NCI-H1092 treated with DMSO at 0.1 percent for 48 hours (cell line): ENCODE data around the gene JPH4.

ENCODE experiments used
- DNase-seq: peaks from one replicate; lab custom pipeline; 2025; lab: John Stamatoyannopoulos, UW

Gene JPH4

DNA sequence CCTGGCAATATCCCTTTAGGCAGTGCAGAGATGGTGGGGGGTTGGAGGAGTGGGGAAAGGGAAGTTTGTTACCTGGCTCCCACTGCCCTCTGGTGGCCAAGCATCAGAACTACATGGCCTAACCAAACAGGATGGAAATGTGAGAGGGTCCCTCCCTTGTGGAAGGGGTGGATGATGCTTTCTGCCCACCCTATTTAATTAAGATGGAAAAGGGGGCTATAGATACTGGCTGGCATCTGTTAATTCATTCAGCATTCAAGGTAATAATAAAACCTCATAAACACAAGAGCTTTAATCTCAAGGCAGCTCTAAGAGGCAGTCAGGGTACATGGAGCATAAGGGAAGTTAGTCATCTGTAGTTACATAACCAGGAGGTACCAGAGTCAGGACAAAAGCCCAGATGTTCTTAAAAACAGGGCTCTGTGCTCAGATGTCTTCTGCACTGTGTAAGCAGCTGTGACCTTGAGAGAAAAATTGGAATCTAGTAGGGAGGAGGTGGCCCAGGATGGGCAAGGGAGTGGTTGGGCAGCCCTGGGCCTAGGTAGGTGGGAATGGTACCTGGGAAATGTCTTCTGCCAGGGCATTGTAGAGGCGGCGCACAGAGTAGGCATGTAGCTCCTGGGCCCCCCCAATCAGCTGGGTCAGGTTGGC is 15.6 kb downstream of the JPH4 start:
- DNase-seq: peak; percentile 66

GRCh38 chr14:23561873-23562821 is 16.4 kb downstream of the JPH4 start:
- DNase-seq: no peak

- DNase-seq: no peak
These were observed 17.3 kb downstream of the JPH4 start for GRCh38 chr14:23561259-23561658.

- DNase-seq: no peak
These were observed 18.6 kb downstream of the JPH4 start for GRCh38 chr14:23559926-23560520.

DNA sequence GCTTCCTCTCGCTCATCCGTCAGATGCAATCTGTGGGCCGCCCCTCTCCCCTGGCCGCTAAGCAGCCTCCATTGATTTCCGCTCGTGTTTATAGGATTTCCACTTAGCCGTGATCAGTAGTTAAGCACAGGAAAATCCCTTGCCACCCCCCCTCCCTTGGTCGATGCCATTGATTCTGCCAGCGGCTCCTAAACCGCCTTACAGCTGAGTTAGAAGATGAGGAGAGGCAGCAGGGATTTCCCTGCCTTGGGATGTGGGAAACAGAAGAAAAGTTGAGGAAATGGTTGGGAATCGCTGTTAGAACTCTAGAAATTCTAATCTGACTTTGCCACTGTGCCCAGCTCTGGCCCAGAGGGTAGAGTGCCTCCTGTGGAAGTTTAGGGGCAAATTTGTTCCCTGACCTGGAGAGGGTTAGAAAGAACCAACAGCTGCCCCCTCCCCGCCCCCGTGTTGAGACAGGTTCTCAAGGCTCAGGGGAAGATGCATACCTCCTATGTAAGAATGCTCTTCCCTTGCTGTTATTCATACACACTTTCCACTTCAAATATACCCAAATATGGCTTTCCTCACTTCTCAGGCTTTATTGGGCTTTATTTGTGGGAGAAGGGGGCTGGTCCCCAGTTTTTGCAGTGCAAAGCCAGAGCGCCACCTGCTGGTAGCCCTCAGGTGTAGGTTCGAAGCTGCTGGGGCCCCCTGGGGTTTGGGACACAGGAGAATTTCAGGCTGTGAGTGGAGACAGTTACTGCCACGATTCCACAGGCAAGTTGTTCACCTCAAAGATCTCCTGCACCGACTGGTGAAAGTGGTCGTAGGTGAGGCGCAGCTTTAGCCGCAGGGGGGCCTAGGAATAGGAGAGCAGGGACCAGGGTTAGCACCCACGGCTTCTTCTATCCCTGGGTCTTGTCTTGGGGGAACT is 19.3 kb downstream of the JPH4 start:
- DNase-seq: peak; percentile 42

DNA sequence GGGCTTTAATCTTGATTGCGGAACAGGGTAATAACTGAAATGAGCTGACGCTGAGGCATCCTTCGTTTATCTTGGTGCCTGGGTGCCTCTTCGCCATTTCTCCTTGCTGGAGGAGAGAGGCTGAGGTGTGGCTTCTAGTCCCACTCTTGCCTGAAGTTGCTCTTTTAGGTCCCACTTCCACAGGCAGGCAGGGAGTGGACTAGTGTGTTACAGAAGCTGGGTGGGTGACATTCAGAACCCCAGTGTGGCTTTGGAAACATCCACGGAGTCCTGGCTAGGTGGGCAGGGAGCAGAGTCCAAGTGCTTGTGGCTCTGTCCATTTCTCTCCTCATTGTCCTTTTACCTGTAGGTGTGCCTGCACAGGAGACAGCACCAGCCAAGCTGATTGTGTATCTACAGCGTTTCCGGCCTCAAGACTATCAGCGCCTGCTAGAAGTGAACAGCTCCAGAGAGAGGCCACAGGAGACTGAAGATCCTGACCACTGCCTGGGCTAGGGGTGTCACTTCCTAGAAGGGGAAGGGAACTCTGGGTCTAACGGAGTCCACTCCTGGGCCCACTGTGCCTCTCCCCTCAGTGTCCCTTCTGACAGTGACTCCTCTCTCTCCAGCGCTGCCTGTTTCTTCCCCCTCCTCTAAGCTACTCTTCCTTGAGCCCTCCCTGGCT is 20.1 kb downstream of the JPH4 start:
- no peak for DNase-seq

- DNase-seq: no peak
These were observed 20.6 kb downstream of the JPH4 start for GRCh38 chr14:23557946-23558345.

DNA sequence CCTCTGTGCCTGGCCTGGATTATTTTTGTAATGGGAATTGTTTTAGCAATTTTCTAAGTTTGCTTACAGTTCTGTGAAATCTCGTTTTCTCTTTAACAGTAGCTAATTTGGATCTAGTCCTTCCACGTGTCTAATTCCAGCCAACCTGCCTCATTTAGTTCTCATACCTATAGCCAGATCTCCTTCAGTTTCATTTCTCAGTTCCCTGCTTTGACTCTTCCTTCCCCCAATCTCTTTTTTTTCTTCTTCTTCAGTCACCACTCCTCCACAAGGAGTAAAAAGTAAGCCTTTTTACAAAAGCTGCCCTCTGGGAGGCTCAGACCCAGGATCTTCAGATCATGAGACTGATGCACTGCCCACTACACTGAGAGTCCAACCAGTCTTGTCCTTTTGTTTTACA is 21.1 kb downstream of the JPH4 start:
- DNase-seq: no peak

GRCh38 chr14:23556700-23557440 is 21.7 kb downstream of the JPH4 start:
- DNase-seq: no peak

DNA sequence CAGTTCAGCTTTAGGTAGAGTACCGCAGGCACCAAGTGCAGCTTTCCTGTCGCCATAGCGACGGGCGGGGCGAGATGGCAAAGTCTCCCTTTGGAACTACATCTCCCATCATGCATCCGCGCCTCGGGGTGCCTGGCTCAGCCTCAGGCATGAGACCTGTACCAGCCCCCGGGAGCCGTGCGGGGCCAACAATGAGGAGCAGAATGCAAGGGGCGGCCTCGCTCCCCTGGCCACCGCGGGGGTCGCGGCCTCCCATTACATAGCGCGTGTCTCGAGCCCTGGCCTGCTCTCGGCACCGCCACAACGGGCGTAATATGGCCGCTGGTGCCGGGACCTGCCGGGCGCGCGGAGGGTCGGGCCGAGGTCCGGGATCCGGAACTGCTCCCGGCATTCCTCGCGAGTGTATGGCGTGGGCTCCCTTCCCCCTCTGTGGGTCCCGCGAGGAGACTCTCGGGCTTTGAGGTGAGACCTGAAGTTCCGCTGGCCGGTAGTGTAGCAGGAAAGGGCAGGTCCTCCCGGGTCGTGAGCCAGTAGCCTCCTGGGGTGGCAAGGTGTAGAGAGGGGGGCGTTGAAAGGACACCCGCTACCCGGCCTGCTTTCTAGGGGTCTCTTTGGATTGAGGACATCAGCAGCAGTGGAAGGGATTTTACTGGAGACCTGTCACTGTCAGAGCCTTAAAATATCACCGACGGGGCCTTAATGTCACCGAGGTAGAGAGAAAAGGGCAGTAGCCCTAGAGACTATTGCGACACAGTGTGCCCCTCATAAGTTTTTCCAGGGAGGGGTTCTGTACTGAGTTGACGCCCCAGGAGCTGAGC is 22.5 kb downstream of the JPH4 start, which contains the start of gene THTPA:
THTPA (plus strand) TSS at position 390 of the 818 bp plus-strand sequence. CDS start 487 bp downstream, outside the sequence.
- peak; percentile 88 for DNase-seq

- DNase-seq: no peak
These were observed 23.1 kb downstream of the JPH4 start for GRCh38 chr14:23555533-23555881.

- DNase-seq: peak; percentile 95
These were observed 27.1 kb downstream of the JPH4 start, which contains the start of gene ZFHX2 for GRCh38 chr14:23551266-23552028. ZFHX2 (minus strand) TSS chr14:23551765; CDS start chr14:23535325, 16,440 bp downstream.

- peak; percentile 33 for DNase-seq
These were observed 27.8 kb downstream of the JPH4 start for GRCh38 chr14:23550812-23551265.

- peak; percentile 33 for DNase-seq
These were observed 28.3 kb downstream of the JPH4 start for GRCh38 chr14:23550131-23550811.

DNA sequence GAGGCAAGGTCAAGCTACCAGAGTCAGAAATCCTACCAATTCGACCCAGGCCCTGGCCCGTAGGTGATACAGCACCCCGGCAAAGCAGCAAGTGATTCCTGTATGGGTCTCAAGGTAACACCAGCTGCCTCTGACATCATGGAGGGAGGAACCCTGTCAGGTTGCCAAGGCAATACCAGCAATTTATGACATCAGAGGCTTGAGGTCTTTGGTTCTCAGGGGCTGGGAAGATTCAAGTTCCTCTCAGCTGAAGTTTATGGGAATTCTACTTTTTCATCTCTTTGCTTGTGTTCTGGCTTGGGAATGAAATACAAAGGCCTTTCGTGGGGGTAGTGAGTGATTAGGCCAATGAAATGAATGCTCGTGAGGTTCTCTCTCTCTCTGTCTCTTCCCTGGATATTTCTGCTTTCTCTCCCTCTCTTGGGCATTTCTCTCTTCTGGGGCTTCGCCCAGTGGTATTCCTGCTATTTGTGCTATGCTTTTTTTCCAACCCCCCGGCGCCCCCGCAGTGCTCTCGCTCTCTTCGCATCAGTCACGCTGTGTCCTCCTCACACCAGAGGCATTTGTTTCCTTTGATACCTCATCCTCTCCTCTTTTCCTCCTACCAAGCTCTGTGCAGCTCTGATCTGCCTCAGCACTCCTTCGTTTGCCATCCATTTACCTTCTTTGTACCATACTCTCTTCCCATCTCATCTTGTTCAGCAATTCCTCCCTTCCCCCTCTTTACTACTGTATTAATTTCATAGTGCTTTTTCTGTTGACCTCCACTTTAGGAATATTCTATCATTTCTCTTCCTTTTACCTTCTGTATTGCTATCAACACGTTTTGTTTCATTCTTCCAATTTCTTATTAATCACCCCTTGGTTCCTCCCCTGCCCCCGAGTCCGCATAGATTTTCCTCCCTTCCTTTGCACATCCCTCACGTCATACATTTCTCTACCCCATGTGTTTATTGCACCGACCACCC is 30.0 kb downstream of the JPH4 start:
- DNase-seq: no peak

DNA sequence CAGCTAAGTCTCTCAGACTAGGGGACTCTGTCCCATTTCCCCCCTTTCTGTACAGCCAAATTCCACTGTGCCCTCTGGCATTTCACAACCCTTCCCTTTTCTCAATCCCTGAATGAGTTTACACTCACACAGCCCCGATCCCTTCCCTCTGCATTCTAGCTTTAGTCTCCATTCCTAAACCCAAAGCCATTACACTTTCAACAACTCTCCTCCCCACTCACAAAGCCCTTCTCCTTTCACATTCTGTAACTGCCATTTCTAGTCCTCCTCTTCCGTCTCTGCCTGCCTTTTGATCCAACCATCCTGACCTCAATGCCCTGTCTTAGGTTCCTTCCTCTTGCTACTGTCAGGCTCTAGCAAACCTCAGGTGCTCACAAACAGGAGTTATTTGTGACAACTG is 30.7 kb downstream of the JPH4 start:
- no peak for DNase-seq
